Activated B cell treated with CpG ODN at 0.5 μM for 24 hours (primary cell): Measurements from ENCODE around the gene RASA3. TPM values are rescaled to one million over a fixed set of nuclear protein-coding genes. Genes with fewer than 3 reads are reported as not detected.

Experiments
- ATAC-seq: fragments of 200-7000 bp; cut with Tn5 transposase; one replicate; pipeline ENCODE4 v1.10.0; 2021; ENCODE audit warnings: low read depth, mild to moderate bottlenecking, moderate library complexity
- CTCF ChIA-PET: fragments of 350-600 bp; sonication (Branson Sonifier 250); formaldehyde crosslinking; loops from one replicate; lab custom pipeline; 2021; ENCODE audit warnings: antibody characterized with exemption; lab: Charles Lee
- POLR2A ChIA-PET: fragments of 350-600 bp; sonication (Branson Sonifier 250); formaldehyde crosslinking; loops from one replicate; lab custom pipeline; 2021; ENCODE audit warnings: antibody characterized with exemption; lab: Charles Lee
- DNase-seq: peaks from one replicate; pipeline ENCODE4 v3.0.0; 2022
- H3K27ac Mint-ChIP-seq: one replicate; pipeline ENCODE4 v1.8.0; 2020; ENCODE audit warnings: mixed read lengths
- H3K27me3 Mint-ChIP-seq: one replicate; pipeline ENCODE4 v1.8.0; 2021; ENCODE audit warnings: mixed read lengths
- H3K36me3 Mint-ChIP-seq: one replicate; pipeline ENCODE4 v1.8.0; 2021; ENCODE audit warnings: low read depth, mixed read lengths
- H3K4me1 Mint-ChIP-seq: one replicate; pipeline ENCODE4 v1.8.0; 2021; ENCODE audit warnings: mixed read lengths
- H3K4me3 Mint-ChIP-seq: one replicate; pipeline ENCODE4 v1.8.0; 2020; ENCODE audit warnings: mild to moderate bottlenecking, mixed read lengths
- H3K9me3 Mint-ChIP-seq: one replicate; pipeline ENCODE4 v1.8.0; 2020; ENCODE audit warnings: mixed read lengths
- intact Hi-C: fragments of 100-400 bp; cut with micrococcal nuclease; formaldehyde crosslinking; loops from one replicate; pipeline ENCODE4 v1.15.1; 2024
- total RNA-seq: library from RNA; stranded (reverse); gene quantifications from 2 replicates; pipeline ENCODE4 v1.2.3, GENCODE V29; 2022
- TF ChIP-seq, protein P1 (sequence below): fragments of 200-600 bp; IDR thresholded peaks from one replicate; pipeline ENCODE4 v1.8.0; 2022; ENCODE audit warnings: antibody characterized with exemption, mild to moderate bottlenecking

The RASA3 gene
- total RNA-seq, 1 donor from 2014 or later = 20.4 TPM

DNA sequence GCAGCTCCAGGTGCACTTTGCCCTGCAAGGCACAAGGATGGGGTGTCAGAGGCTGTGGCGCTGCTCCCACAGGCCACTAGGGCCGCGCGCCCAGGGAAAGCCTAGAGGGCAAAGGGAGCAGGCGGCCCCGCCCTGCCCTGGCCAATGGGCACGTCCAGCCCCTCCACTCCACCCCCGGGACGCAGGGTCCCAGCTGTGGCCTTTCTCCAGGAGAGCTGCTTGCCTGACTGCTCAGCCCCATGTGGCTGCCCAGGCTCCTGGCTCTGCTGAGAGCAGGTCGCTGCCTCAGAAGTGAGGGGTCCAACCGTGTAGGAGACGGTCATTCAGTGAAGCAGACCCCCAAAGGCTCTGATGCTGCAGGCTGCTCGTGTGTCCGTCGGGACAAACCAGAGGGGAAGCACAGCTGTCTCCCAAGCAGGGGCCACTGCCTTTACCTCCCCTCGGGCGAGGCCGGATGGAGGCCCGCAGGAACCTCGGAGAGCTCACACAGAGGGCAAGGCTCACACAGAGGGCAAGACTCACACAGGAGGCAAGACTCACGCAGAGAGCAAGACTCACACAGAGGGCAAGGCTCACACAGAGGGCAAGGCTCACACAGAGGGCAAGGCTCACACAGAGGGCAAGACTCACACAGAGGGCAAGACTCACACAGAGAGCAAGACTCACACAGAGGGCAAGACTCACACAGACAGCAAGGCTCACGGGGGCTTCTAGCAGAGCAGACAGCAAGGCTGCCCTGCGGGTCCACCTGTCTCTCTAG lies 102.4 kb downstream of the RASA3 start:
- TF ChIP-seq, protein P1, sequence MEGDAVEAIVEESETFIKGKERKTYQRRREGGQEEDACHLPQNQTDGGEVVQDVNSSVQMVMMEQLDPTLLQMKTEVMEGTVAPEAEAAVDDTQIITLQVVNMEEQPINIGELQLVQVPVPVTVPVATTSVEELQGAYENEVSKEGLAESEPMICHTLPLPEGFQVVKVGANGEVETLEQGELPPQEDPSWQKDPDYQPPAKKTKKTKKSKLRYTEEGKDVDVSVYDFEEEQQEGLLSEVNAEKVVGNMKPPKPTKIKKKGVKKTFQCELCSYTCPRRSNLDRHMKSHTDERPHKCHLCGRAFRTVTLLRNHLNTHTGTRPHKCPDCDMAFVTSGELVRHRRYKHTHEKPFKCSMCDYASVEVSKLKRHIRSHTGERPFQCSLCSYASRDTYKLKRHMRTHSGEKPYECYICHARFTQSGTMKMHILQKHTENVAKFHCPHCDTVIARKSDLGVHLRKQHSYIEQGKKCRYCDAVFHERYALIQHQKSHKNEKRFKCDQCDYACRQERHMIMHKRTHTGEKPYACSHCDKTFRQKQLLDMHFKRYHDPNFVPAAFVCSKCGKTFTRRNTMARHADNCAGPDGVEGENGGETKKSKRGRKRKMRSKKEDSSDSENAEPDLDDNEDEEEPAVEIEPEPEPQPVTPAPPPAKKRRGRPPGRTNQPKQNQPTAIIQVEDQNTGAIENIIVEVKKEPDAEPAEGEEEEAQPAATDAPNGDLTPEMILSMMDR = no peak
- Mint-ChIP-seq H3K27me3 (no peaks in the 10 kb centered on the region), H3K27ac (no peak overlapping the region), H3K4me3 (no peak overlapping the region), H3K9me3 (no peaks in the 10 kb centered on the region), H3K36me3 (peaks cover 41% of the 10 kb centered on the region), H3K4me1 (peaks cover 34% of the 10 kb centered on the region)
- CTCF ChIA-PET = no interaction called here
- ATAC-seq (no peak), DNase-seq (no peak)
- intact Hi-C loops = no loop called here
- POLR2A ChIA-PET = no interaction called here

DNA sequence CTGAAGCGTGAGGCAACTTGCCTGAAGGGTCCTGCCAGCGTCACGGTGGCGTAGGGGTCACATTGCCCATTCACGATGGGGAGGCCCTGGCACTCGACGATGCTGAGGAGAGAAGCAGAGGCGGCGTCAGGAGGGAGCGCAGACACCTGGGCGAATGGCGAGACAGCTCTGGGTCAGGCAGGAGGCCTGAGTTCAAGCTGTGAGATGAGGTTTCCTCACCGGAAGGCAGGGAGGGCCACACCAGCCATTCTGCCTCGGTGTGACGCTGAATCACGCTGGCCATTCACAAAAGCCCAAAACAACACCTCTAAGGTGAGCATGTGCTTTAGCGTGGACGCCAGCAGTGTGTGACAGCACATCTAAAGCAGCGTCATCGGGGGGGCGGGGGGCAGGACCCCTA lies 104.6 kb downstream of the RASA3 start:
- no peak for ATAC-seq
- Mint-ChIP-seq H3K9me3 (no peaks in the 10 kb centered on the region), H3K36me3 (peaks cover 43% of the 10 kb centered on the region), H3K27ac (peak overlapping the region; percentile 75), H3K4me1 (peaks cover 51% of the 10 kb centered on the region), H3K27me3 (no peaks in the 10 kb centered on the region), H3K4me3 (no peak overlapping the region)
- CTCF ChIA-PET = interaction anchor here (0.8 kb wide), 1 partner anchor 82 kb away, joined by 3 read pairs; no protein-coding TSS in a partner anchor
- DNase-seq = no peak
- intact Hi-C loops = no loop called here
- POLR2A ChIA-PET = interaction anchor here (4.4 kb wide), 1 partner anchor 38 kb away, joined by 15 read pairs; no protein-coding TSS in a partner anchor
- TF ChIP-seq, protein P1 = no peak

DNA sequence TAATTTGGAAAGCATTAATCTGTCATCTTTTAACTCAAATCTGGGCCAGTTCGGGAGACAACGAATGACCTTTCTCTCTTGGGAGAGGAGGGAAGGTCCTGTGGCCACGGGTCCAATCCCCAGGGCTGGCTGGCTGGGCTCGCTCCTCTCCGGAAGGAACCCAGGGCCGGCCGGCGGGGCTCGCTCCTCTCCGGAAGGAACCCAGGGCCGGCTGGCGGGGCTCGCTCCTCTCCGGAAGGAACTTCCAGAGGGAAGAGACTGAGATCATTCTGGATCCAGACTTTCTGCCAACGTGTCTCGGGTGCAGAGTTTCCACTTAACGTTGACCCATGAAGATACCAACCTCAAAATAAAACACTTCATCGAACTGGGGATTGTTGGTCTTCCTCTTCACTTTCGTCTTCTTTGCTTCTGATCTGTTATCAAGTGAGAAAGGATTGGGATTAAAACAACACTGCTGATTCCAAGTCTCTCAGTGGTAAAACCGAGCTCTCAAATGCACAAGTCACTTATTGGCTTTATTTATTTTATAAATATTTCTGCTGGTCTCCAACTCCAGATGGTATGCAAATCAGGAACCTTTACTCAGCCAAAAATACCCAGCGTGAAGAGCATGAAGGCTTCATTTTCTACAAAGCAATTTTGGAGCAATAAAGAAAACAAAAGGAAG lies 105.2 kb downstream of the RASA3 start:
- TF ChIP-seq, protein P1 = no peak
- intact Hi-C loops = no loop called here
- Mint-ChIP-seq H3K4me1 (peaks cover 55% of the 10 kb centered on the region), H3K9me3 (no peaks in the 10 kb centered on the region), H3K27me3 (no peaks in the 10 kb centered on the region), H3K27ac (peak overlapping the region; percentile 78), H3K4me3 (peak overlapping the region; percentile 38), H3K36me3 (peaks cover 44% of the 10 kb centered on the region)
- POLR2A ChIA-PET = interaction anchor here (4.4 kb wide), 1 partner anchor 38 kb away, joined by 15 read pairs; no protein-coding TSS in a partner anchor
- no peak for ATAC-seq
- DNase-seq = no peak
- CTCF ChIA-PET = interaction anchor here (0.8 kb wide), 1 partner anchor 83 kb away, joined by 3 read pairs; no protein-coding TSS in a partner anchor

DNA sequence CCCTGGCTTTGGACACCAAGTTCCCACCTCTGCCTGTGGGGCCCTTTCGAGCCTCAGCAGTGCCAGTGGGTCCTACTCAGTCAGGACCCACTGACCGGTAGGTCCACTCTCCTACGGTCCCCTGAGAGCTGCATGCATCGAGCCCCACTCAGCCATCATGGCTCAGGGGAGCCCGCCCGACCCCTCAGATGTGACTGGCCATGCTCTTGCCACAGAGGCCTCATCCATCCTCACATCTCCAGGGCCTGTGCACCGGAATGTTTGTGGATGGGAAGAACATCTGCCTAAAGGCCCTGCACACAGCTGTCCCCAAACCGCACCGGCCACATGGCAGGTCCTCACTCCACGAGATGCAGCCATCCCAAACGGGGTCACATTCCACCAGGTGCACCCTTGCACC lies 105.9 kb downstream of the RASA3 start:
- intact Hi-C loops = no loop called here
- TF ChIP-seq, protein P1 = no peak
- POLR2A ChIA-PET = interaction anchor here (4.4 kb wide), 1 partner anchor 39 kb away, joined by 15 read pairs; no protein-coding TSS in a partner anchor
- Mint-ChIP-seq H3K36me3 (peaks cover 49% of the 10 kb centered on the region), H3K9me3 (no peaks in the 10 kb centered on the region), H3K27ac (peak overlapping the region; percentile 78), H3K4me1 (peaks cover 62% of the 10 kb centered on the region), H3K4me3 (no peak overlapping the region), H3K27me3 (no peaks in the 10 kb centered on the region)
- CTCF ChIA-PET = no interaction called here
- DNase-seq (no peak), ATAC-seq (no peak)
